ENCODE measurements around the gene RAB37. TPM values are rescaled to one million over a fixed set of nuclear protein-coding genes. Genes with fewer than 3 reads are reported as not detected.

RAB37 gene
- total RNA-seq, 4 donors from 2014 or later: 0.87 to 4.4 (median 2.3) TPM

- Histone ChIP-seq H3K27me3 (no peaks in the 10 kb centered on the region), H3K27ac (no peak overlapping the region), H3K4me1 (no peaks in the 10 kb centered on the region), H3K4me3 (no peak overlapping the region), H3K36me3 (no peaks in the 10 kb centered on the region), H3K9me3 (no peaks in the 10 kb centered on the region)
- TF ChIP-seq, protein P1, sequence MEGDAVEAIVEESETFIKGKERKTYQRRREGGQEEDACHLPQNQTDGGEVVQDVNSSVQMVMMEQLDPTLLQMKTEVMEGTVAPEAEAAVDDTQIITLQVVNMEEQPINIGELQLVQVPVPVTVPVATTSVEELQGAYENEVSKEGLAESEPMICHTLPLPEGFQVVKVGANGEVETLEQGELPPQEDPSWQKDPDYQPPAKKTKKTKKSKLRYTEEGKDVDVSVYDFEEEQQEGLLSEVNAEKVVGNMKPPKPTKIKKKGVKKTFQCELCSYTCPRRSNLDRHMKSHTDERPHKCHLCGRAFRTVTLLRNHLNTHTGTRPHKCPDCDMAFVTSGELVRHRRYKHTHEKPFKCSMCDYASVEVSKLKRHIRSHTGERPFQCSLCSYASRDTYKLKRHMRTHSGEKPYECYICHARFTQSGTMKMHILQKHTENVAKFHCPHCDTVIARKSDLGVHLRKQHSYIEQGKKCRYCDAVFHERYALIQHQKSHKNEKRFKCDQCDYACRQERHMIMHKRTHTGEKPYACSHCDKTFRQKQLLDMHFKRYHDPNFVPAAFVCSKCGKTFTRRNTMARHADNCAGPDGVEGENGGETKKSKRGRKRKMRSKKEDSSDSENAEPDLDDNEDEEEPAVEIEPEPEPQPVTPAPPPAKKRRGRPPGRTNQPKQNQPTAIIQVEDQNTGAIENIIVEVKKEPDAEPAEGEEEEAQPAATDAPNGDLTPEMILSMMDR (IDR thresholded peaks at IDR 0.05): no peak
- TF ChIP-seq POLR2A (IDR thresholded peaks at IDR 0.05) (no peak), EP300 (IDR thresholded peaks at IDR 0.05) (no peak)
- 55 to 61% methylated on average over 2 of the region's 2 CpGs for WGBS, 2 donors
- DNase-seq (ENCODE audit: low spot score in 2 of 2): no peak
These were observed 33.7 kb upstream of the RAB37 start for GRCh38 chr17:74703311-74703710.

DNA sequence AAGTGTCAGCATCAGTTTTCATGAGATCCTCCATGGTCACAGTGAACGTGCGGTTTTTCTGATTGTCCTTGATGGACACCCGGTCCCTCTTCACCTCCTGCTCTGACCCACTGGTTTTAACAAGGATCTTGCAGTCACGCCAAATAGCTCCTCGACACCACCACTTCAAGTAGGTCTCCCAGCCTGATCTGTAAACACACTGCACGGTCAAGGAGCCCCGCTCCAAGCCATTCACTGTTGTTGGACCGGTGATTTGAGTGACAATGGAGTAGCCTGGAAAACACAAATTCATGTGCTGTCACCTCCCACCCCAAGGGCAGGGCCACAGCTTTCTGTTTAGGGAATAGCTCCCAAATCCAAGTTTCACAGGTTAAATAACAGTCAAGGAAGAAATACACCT is 32.5 kb upstream of the RAB37 start:
- WGBS, 2 donors: 89 to 95% methylated on average over 8 of the region's 8 CpGs
- TF ChIP-seq, protein P1 (IDR thresholded peaks at IDR 0.05): no peak
- TF ChIP-seq EP300 (IDR thresholded peaks at IDR 0.05) (no peak), POLR2A (IDR thresholded peaks at IDR 0.05) (no peak)
- no peaks in the 10 kb centered on the region for H3K36me3 ChIP-seq
- no peaks in the 10 kb centered on the region for H3K27me3 ChIP-seq
- H3K9me3 ChIP-seq: no peaks in the 10 kb centered on the region
- no peak overlapping the region for H3K27ac ChIP-seq
- no peak for DNase-seq (ENCODE audit: low spot score in 2 of 2)
- no peaks in the 10 kb centered on the region for H3K4me1 ChIP-seq
- no peak overlapping the region for H3K4me3 ChIP-seq

GRCh38 chr17:74711058-74711824 is 25.8 kb upstream of the RAB37 start:
- 59 to 60% methylated on average over 12 of the region's 12 CpGs for WGBS, 2 donors
- TF ChIP-seq POLR2A (IDR thresholded peaks at IDR 0.05) (no peak), EP300 (IDR thresholded peaks at IDR 0.05) (no peak)
- TF ChIP-seq, protein P1 (IDR thresholded peaks at IDR 0.05): no peak
- Histone ChIP-seq H3K27me3 (no peaks in the 10 kb centered on the region), H3K36me3 (no peaks in the 10 kb centered on the region), H3K9me3 (no peaks in the 10 kb centered on the region), H3K4me3 (no peak overlapping the region), H3K27ac (no peak overlapping the region), H3K4me1 (no peaks in the 10 kb centered on the region)
- no peak for DNase-seq (ENCODE audit: low spot score in 2 of 2)

DNA sequence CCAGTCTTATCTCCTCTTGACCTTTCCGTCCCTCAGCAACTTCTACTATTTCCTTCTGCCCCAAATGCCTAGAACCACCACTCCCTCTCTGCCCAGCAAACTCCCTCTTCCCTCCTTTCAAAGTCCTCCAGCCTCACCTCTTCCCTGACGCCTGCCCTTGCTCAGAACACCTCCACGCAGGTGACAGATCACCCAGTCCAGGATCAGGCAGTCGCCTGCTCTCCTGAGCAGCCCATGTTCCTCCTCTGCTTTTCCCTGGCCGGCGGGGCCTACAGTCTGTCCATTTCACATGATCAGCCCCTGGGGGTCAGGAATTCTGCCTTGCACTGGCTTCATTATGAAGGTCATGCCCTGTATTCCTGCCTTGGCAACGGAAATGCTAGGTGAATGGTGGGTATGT is 24.8 kb upstream of the RAB37 start:
- DNase-seq (ENCODE audit: low spot score in 2 of 2): no peak
- 63 to 68% methylated on average over 7 of the region's 7 CpGs for WGBS, 2 donors
- Histone ChIP-seq H3K27me3 (no peaks in the 10 kb centered on the region), H3K36me3 (no peaks in the 10 kb centered on the region), H3K9me3 (no peaks in the 10 kb centered on the region), H3K4me1 (no peaks in the 10 kb centered on the region), H3K4me3 (no peak overlapping the region), H3K27ac (no peak overlapping the region)
- TF ChIP-seq, protein P1 (IDR thresholded peaks at IDR 0.05): no peak
- no peak for TF ChIP-seq POLR2A (IDR thresholded peaks at IDR 0.05)
- no peak for TF ChIP-seq EP300 (IDR thresholded peaks at IDR 0.05)

- TF ChIP-seq, protein P1 (IDR thresholded peaks at IDR 0.05): no peak
- peak in 1 of 2 donors; percentile 36 for TF ChIP-seq EP300 (IDR thresholded peaks at IDR 0.05)
- DNase-seq (ENCODE audit: low spot score in 2 of 2): peak in 1 of 2 donors; percentile 24
- Histone ChIP-seq H3K36me3 (no peaks in the 10 kb centered on the region), H3K27ac (no peak within 1 kb of the TSS), H3K4me1 (no peaks in the 10 kb centered on the region), H3K27me3 (no peaks in the 10 kb centered on the region), H3K4me3 (no peak within 1 kb of the TSS), H3K9me3 (no peaks in the 10 kb centered on the region)
- WGBS, 2 donors: 76 to 77% methylated on average over 8 of the region's 8 CpGs
These were observed 24.3 kb upstream of the RAB37 start, which contains the start of gene CD300LF for GRCh38 chr17:74712756-74713155. CD300LF (minus strand) TSS chr17:74712923; CDS start chr17:74712866, 57 bp downstream.

All from tibial nerve (tissue), 4 donors.